ENCODE measurements around the gene GSAP.

GSAP gene

GRCh38 chr7:77320137-77320536, 96.0 kb downstream of the GSAP start:
- no peaks in the 10 kb centered on the region for H3F3A ChIP-seq (ENCODE audit: insufficient read depth, low read length)
- no peaks in the 10 kb centered on the region for H3K27me3 ChIP-seq (ENCODE audit: insufficient read depth, low read length)
- no peaks in the 10 kb centered on the region for H4K20me1 ChIP-seq (ENCODE audit: insufficient read depth, low read length)
- H2AFZ ChIP-seq (ENCODE audit: low read length): no peak overlapping the region
- H3K27ac ChIP-seq (ENCODE audit: low read depth, low read length, poor library complexity, severe bottlenecking): no peak overlapping the region
- no peak overlapping the region for H3K9ac ChIP-seq (ENCODE audit: low read length)
- no peak for TF ChIP-seq EZH2 (IDR thresholded peaks at IDR 0.05; ENCODE audit: borderline replicate concordance, low read length)
- TF ChIP-seq CTCF (IDR thresholded peaks at IDR 0.05; ENCODE audit: low read length): no peak
- no peaks in the 10 kb centered on the region for H3K36me3 ChIP-seq (ENCODE audit: insufficient read depth, low read length)
- H3K4me1 ChIP-seq (ENCODE audit: insufficient read depth, low read length, severe bottlenecking): no peaks in the 10 kb centered on the region
- no peaks in the 10 kb centered on the region for H3K79me2 ChIP-seq (ENCODE audit: insufficient read depth, low read length)
- no peaks in the 10 kb centered on the region for H3K9me3 ChIP-seq (ENCODE audit: low read length)
- H3K9me2 ChIP-seq (ENCODE audit: low read depth, low read length): no peaks in the 10 kb centered on the region
- no peak overlapping the region for H3K4me2 ChIP-seq (ENCODE audit: low read length)
- no peak overlapping the region for H3K4me3 ChIP-seq (ENCODE audit: low read depth, low read length, poor library complexity, severe bottlenecking)

DNA sequence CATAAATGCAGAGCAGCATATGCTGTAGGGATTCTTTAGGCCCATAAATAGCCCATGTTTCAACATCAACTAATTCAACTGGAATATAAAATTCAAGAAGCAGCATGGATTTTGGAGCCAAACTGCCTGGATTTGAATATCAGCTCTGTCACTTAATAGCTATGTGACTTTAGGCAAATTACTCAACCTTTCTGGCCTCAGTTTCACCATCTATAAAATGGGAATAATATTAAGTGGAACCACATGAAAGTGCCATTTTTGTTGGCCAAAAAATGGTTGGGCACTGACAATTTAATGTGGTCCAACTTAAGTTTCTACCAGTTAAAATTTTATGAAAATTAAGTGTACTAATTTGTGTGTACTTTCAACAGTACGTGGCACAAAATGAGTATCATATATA, 98.1 kb downstream of the GSAP start:
- H3K4me2 ChIP-seq (ENCODE audit: low read length): no peak overlapping the region
- no peaks in the 10 kb centered on the region for H3F3A ChIP-seq (ENCODE audit: insufficient read depth, low read length)
- no peaks in the 10 kb centered on the region for H3K4me1 ChIP-seq (ENCODE audit: insufficient read depth, low read length, severe bottlenecking)
- no peaks in the 10 kb centered on the region for H3K79me2 ChIP-seq (ENCODE audit: insufficient read depth, low read length)
- H3K27me3 ChIP-seq (ENCODE audit: insufficient read depth, low read length): no peaks in the 10 kb centered on the region
- H3K9me3 ChIP-seq (ENCODE audit: low read length): no peaks in the 10 kb centered on the region
- TF ChIP-seq CTCF (IDR thresholded peaks at IDR 0.05; ENCODE audit: low read length): no peak
- no peak for TF ChIP-seq EZH2 (IDR thresholded peaks at IDR 0.05; ENCODE audit: borderline replicate concordance, low read length)
- H3K4me3 ChIP-seq (ENCODE audit: low read depth, low read length, poor library complexity, severe bottlenecking): no peak overlapping the region
- no peaks in the 10 kb centered on the region for H4K20me1 ChIP-seq (ENCODE audit: insufficient read depth, low read length)
- H3K36me3 ChIP-seq (ENCODE audit: insufficient read depth, low read length): no peaks in the 10 kb centered on the region
- no peaks in the 10 kb centered on the region for H3K9me2 ChIP-seq (ENCODE audit: low read depth, low read length)
- H3K27ac ChIP-seq (ENCODE audit: low read depth, low read length, poor library complexity, severe bottlenecking): no peak overlapping the region
- no peak overlapping the region for H2AFZ ChIP-seq (ENCODE audit: low read length)
- H3K9ac ChIP-seq (ENCODE audit: low read length): no peak overlapping the region

GRCh38 chr7:77316219-77316978, 99.8 kb downstream of the GSAP start:
- no peak overlapping the region for H3K4me3 ChIP-seq (ENCODE audit: low read depth, low read length, poor library complexity, severe bottlenecking)
- H3K9me2 ChIP-seq (ENCODE audit: low read depth, low read length): no peaks in the 10 kb centered on the region
- no peaks in the 10 kb centered on the region for H3K36me3 ChIP-seq (ENCODE audit: insufficient read depth, low read length)
- no peak overlapping the region for H3K9ac ChIP-seq (ENCODE audit: low read length)
- no peak overlapping the region for H3K27ac ChIP-seq (ENCODE audit: low read depth, low read length, poor library complexity, severe bottlenecking)
- H3K4me2 ChIP-seq (ENCODE audit: low read length): no peak overlapping the region
- no peaks in the 10 kb centered on the region for H3K9me3 ChIP-seq (ENCODE audit: low read length)
- no peaks in the 10 kb centered on the region for H3K27me3 ChIP-seq (ENCODE audit: insufficient read depth, low read length)
- H3F3A ChIP-seq (ENCODE audit: insufficient read depth, low read length): no peaks in the 10 kb centered on the region
- no peak overlapping the region for H2AFZ ChIP-seq (ENCODE audit: low read length)
- no peaks in the 10 kb centered on the region for H3K4me1 ChIP-seq (ENCODE audit: insufficient read depth, low read length, severe bottlenecking)
- TF ChIP-seq CTCF (IDR thresholded peaks at IDR 0.05; ENCODE audit: low read length) (no peak), EZH2 (IDR thresholded peaks at IDR 0.05; ENCODE audit: borderline replicate concordance, low read length) (no peak)
- H4K20me1 ChIP-seq (ENCODE audit: insufficient read depth, low read length): no peaks in the 10 kb centered on the region
- H3K79me2 ChIP-seq (ENCODE audit: insufficient read depth, low read length): no peaks in the 10 kb centered on the region

All from OCI-LY1 (cell line).